SU-DHL-6 (cell line): Measurements from ENCODE around the gene SLU7.

Experiments used
- H2AFZ ChIP-seq: fragments of 200-600 bp; sonication (generic); 2 replicates; pipeline ENCODE4 v1.6.1; 2014; ENCODE audit warnings: low read depth, mild to moderate bottlenecking, moderate library complexity, mixed read lengths, antibody characterized with exemption, low read length; ENCODE audit not compliant: severe bottlenecking
- H3F3A ChIP-seq: fragments of 200-600 bp; shearing (Covaris generic); 2 replicates; pipeline ENCODE4 v1.6.0; 2016; ENCODE audit warnings: antibody characterized with exemption, mild to moderate bottlenecking; ENCODE audit not compliant: insufficient read depth
- H3K27ac ChIP-seq: fragments of 200-600 bp; sonication (generic); 2 replicates; pipeline ENCODE4 v1.5.1; 2016; ENCODE audit warnings: low read depth, mild to moderate bottlenecking, low read length, moderate library complexity, mixed read lengths
- H3K27me3 ChIP-seq: fragments of 200-600 bp; sonication (generic), shearing (Covaris generic); 2 replicates; pipeline ENCODE4 v1.6.0; 2014; ENCODE audit warnings: mild to moderate bottlenecking, low read length
- H3K36me3 ChIP-seq: fragments of 200-600 bp; sonication (generic); 2 replicates; pipeline ENCODE4 v1.6.1; 2014; ENCODE audit warnings: mild to moderate bottlenecking, low read length, mixed read lengths
- H3K4me2 ChIP-seq: fragments of 300-600, 200-600 bp; shearing (Covaris generic), sonication (generic); 2 replicates; pipeline ENCODE4 v1.6.0; 2014; ENCODE audit warnings: low read length, low read depth, mild to moderate bottlenecking; ENCODE audit not compliant: poor library complexity, severe bottlenecking
- H3K4me3 ChIP-seq: fragments of 200-600 bp; sonication (generic); 2 replicates; pipeline ENCODE4 v1.5.1; 2014; ENCODE audit warnings: antibody characterized with exemption, low read length, mild to moderate bottlenecking, mixed read lengths; ENCODE audit not compliant: insufficient read depth, poor library complexity, severe bottlenecking
- H3K79me2 ChIP-seq: fragments of 200-600 bp; sonication (generic); 2 replicates; pipeline ENCODE4 v1.6.1; 2014; ENCODE audit warnings: mild to moderate bottlenecking, low read length, moderate library complexity; ENCODE audit not compliant: insufficient read depth
- H3K9ac ChIP-seq: fragments of 200-600 bp; sonication (generic); 2 replicates; pipeline ENCODE4 v1.7.0; 2014; ENCODE audit warnings: mild to moderate bottlenecking, low read length
- H3K9me2 ChIP-seq: fragments of 200-600 bp; sonication (generic); replicated peaks from 2 replicates; pipeline ENCODE4 v1.6.1; 2014; ENCODE audit warnings: low read length; ENCODE audit not compliant: insufficient read depth
- H3K9me3 ChIP-seq: fragments of 200-600 bp; sonication (generic); 2 replicates; pipeline ENCODE4 v1.6.1; 2014; ENCODE audit warnings: low read length, mixed read lengths; ENCODE audit not compliant: insufficient read depth
- H4K20me1 ChIP-seq: fragments of 200-600 bp; sonication (generic); 2 replicates; pipeline ENCODE4 v1.6.1; 2014; ENCODE audit warnings: low read depth, mild to moderate bottlenecking, antibody characterized with exemption, low read length, moderate library complexity, mixed read lengths
- EZH2phosphoT487 ChIP-seq: fragments of 200-600 bp; sonication (generic), shearing (Covaris generic); conservative IDR thresholded peaks from 2 replicates; pipeline ENCODE4 v1.6.1; 2018; ENCODE audit warnings: mild to moderate bottlenecking, antibody characterized with exemption, low read length, moderate library complexity, mixed read lengths
- TF ChIP-seq, protein P1 (sequence below): fragments of 200-600 bp; sonication (generic); IDR thresholded peaks from one replicate; pipeline ENCODE4 v1.5.1; 2017; ENCODE audit warnings: antibody characterized with exemption, mild to moderate bottlenecking, low read length, moderate library complexity; ENCODE audit not compliant: insufficient read depth, poor library complexity, severe bottlenecking

SLU7 gene

DNA sequence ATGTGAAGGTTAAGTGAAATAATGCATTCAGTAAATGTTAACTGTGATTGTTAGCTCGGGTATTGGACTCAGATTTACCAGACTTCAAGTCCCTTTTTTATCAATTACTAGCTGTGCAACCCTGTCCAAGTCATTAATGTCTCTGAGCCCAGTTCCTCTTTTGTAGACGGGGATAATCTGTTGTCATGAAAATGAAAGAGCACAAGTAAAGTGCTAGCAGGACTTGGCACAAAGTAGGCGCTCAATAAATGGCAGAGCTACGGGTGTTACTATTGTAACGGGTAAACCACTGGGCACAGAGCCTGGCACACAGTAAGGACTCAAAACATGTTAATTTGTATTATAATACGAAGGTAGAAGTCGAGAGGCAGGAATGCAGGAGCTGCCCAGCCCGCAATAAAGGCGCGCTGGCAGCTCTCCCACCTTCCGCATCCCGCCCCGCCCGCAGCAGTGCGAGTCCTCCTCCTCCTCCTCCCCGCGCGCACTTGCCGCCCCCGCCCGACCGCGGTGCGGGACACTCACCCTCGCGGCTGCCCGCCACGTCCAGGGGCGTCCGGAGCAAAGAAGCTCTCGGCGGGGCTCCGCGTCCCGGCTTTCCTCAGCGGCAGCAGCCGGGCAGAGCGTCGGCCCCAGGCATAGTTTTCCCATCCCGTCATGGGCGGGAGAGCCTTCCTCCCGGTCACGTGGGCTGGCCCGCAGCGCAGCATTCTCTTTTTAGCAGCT lies 48.7 kb downstream of the SLU7 start, which contains the start of gene C1QTNF2:
Gene C1QTNF2, minus strand, starts transcription at position 637 of the 723 bp plus-strand sequence. CDS start 15,615 bp downstream, outside the sequence.
- TF ChIP-seq EZH2phosphoT487: no peak
- TF ChIP-seq, protein P1, sequence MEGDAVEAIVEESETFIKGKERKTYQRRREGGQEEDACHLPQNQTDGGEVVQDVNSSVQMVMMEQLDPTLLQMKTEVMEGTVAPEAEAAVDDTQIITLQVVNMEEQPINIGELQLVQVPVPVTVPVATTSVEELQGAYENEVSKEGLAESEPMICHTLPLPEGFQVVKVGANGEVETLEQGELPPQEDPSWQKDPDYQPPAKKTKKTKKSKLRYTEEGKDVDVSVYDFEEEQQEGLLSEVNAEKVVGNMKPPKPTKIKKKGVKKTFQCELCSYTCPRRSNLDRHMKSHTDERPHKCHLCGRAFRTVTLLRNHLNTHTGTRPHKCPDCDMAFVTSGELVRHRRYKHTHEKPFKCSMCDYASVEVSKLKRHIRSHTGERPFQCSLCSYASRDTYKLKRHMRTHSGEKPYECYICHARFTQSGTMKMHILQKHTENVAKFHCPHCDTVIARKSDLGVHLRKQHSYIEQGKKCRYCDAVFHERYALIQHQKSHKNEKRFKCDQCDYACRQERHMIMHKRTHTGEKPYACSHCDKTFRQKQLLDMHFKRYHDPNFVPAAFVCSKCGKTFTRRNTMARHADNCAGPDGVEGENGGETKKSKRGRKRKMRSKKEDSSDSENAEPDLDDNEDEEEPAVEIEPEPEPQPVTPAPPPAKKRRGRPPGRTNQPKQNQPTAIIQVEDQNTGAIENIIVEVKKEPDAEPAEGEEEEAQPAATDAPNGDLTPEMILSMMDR: no peak
- Histone ChIP-seq H2AFZ (no peak within 1 kb of the TSS), H3K9me3 (no peaks in the 10 kb centered on the region), H3K4me3 (no peak within 1 kb of the TSS), H3K27me3 (no peaks in the 10 kb centered on the region), H3F3A (no peaks in the 10 kb centered on the region), H3K27ac (no peak within 1 kb of the TSS), H3K9ac (no peak within 1 kb of the TSS), H3K36me3 (no peaks in the 10 kb centered on the region), H3K79me2 (no peaks in the 10 kb centered on the region), H4K20me1 (no peaks in the 10 kb centered on the region), H3K9me2 (no peaks in the 10 kb centered on the region), H3K4me2 (peak within 1 kb of the TSS; percentile 8)

DNA sequence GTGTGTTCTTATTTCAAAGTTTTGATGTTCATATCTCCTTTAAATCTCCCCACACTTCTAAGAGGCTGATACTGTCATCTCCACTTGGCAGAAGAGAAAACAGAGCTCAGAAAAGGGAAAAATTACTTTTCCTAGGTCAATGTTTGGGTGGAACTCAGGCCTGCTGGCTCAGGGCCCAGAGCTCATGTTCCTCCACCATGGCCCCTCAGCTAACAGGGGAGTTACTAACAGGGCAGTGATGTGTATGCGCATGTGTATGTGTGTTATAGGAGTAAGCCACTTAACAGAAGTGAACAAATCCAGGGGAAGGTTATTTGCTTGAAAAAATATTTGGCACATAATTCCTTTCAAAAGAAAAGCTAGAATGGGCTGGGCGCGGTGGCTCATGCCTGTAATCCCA lies 51.0 kb downstream of the SLU7 start:
- Histone ChIP-seq H3K4me2 (no peak overlapping the region), H3K36me3 (no peaks in the 10 kb centered on the region), H3K79me2 (no peaks in the 10 kb centered on the region), H3K27me3 (no peaks in the 10 kb centered on the region), H3K4me3 (no peak overlapping the region), H3K27ac (no peak overlapping the region), H4K20me1 (no peaks in the 10 kb centered on the region), H3K9ac (no peak overlapping the region), H3F3A (no peaks in the 10 kb centered on the region), H3K9me2 (no peaks in the 10 kb centered on the region), H3K9me3 (no peaks in the 10 kb centered on the region), H2AFZ (no peak overlapping the region)
- TF ChIP-seq, protein P1: no peak
- no peak for TF ChIP-seq EZH2phosphoT487

DNA sequence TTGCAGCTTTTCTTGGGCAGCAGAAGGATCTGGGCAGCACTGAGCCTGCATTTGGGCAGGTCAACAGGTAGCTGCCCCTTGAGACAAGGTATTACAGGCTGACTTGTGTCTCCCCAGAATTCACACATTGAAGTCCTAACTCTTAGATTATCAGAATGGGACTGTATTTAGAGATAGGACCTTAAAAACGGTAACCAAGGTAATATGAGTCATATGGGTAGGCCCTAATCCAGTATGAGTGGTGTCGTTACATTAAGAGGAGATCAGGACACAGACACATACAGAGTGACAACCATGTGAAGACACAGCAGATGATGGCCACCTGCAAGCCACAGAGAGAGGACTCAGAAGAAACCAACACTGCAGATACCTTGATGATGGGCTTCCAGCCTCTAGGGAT lies 51.6 kb downstream of the SLU7 start:
- TF ChIP-seq, protein P1: no peak
- TF ChIP-seq EZH2phosphoT487: no peak
- Histone ChIP-seq H3F3A (no peaks in the 10 kb centered on the region), H3K79me2 (no peaks in the 10 kb centered on the region), H3K9me3 (no peaks in the 10 kb centered on the region), H3K9me2 (no peaks in the 10 kb centered on the region), H3K27me3 (no peaks in the 10 kb centered on the region), H3K9ac (no peak overlapping the region), H3K27ac (no peak overlapping the region), H3K4me3 (no peak overlapping the region), H3K36me3 (no peaks in the 10 kb centered on the region), H4K20me1 (no peaks in the 10 kb centered on the region), H3K4me2 (no peak overlapping the region), H2AFZ (no peak overlapping the region)
